Urinary bladder (tissue), 4 donors: ENCODE measurements around the gene SYNPR. TPM values are rescaled to one million over a fixed set of nuclear protein-coding genes. Genes with fewer than 3 reads are reported as not detected.

Experiments
- DNase-seq: peaks from one replicate; pipeline ENCODE4 v3.0.0-alpha.2; 2015; ENCODE audit errors: extremely low spot score
- H3K27ac ChIP-seq: one replicate; pipeline ENCODE4 v1.5.1; 2013; ENCODE audit warnings: low read depth, mild to moderate bottlenecking, moderate library complexity
- H3K36me3 ChIP-seq: one replicate; pipeline ENCODE4 v1.6.1; 2013; ENCODE audit warnings: mild to moderate bottlenecking, moderate library complexity; ENCODE audit not compliant: insufficient read depth
- H3K4me1 ChIP-seq: one replicate; pipeline ENCODE4 v1.6.1; 2013; ENCODE audit warnings: mild to moderate bottlenecking, moderate library complexity; ENCODE audit not compliant: insufficient read depth
- H3K4me3 ChIP-seq: one replicate; pipeline ENCODE4 v1.5.1; 2013; ENCODE audit warnings: low read depth, low read length
- WGBS: extraction: QIAGEN DNeasy Blood & Tissue Kit; methylation state at CpG from one replicate; pipeline ENCODE4 v1.1.7; 2013; 5-methylcytosine and 5-hydroxymethylcytosine counted together
- polyA plus RNA-seq: library from polyadenylated mRNA; stranded (reverse); fragments of 200-250 nt; gene quantifications from one replicate; pipeline ENCODE4 v1.2.3, GENCODE V29; 2013
- total RNA-seq: library from RNA; depleted of rRNA; stranded (reverse); fragments of >200 nt; gene quantifications from one replicate; pipeline ENCODE4 v1.2.3, GENCODE V29; 2014
- donor health status: healthy with polysubstance abuse.
- donor health status: healthy.

The SYNPR gene
- total and polyA plus RNA-seq, 2 donors = 0.95 TPM; not detected in 1

DNA sequence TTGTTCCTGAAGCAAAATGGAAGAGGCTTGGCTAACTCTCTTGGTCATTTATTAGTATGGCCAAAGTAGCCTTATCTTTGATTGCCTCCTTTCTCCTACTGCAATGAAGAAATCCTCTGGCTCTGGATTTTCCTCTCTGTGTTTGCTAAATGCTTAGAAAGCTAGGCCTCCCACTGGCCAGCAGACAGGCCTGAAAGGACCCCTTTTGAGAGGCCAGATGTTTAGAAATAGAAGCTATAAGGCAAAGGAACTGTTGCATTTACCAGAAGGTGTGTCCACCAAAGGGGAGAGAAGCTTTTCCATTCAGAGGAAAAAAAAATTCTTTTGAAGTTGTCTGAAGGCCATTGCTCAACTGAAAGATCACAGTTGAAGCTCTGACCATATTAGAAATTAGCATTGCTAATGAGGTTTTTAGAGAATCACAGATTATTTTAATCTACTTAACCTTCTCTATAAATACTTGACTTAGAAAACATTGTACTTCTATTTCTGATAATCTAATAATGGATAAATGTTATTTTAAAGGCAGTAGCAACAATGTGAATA, 160.8 kb downstream of the SYNPR start:
- DNase-seq = no peak
- Histone ChIP-seq H3K4me1 (no peaks in the 10 kb centered on the region), H3K36me3 (no peaks in the 10 kb centered on the region), H3K27ac (no peak overlapping the region), H3K4me3 (no peak overlapping the region)

DNA sequence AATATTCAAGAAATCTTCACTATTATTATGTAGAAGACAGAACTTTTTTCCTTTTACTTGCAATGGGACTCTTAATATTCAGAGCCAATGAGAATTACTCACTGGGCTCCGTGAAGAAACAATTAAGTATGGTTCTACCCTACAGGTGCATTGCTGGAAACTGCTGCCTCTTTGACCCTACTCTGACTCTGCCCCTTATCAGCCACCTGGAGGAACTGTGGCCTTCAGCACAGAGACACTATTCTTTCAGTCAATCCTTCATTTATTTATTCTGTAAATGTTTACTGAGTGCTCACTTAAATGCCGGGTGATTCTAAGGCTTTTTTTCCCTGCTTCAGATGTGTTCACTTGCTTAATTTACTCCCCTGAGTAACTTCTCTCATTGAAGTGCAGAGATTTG, 163.2 kb downstream of the SYNPR start:
- no peak for DNase-seq
- 46% methylated on average over 2 of the region's 2 CpGs for WGBS
- H3K36me3 ChIP-seq = no peaks in the 10 kb centered on the region
- H3K4me3 ChIP-seq = no peak overlapping the region
- no peaks in the 10 kb centered on the region for H3K4me1 ChIP-seq
- no peak overlapping the region for H3K27ac ChIP-seq

GRCh38 chr3:63442918-63443317, 164.8 kb downstream of the SYNPR start:
- Histone ChIP-seq H3K36me3 (no peaks in the 10 kb centered on the region), H3K4me3 (no peak overlapping the region), H3K27ac (no peak overlapping the region), H3K4me1 (no peaks in the 10 kb centered on the region)
- DNase-seq = no peak
- 4% methylated on average over 3 of the region's 3 CpGs for WGBS

- H3K27ac ChIP-seq = no peak overlapping the region
- no peaks in the 10 kb centered on the region for H3K4me1 ChIP-seq
- WGBS = 78% methylated on average over 3 of the region's 3 CpGs
- DNase-seq = no peak
- no peaks in the 10 kb centered on the region for H3K36me3 ChIP-seq
- H3K4me3 ChIP-seq = no peak overlapping the region
Measured at GRCh38 chr3:63450023-63450422, 171.9 kb downstream of the SYNPR start.

GRCh38 chr3:63450634-63451363, 172.7 kb downstream of the SYNPR start:
- no peaks in the 10 kb centered on the region for H3K4me1 ChIP-seq
- H3K4me3 ChIP-seq = no peak overlapping the region
- WGBS = 76% methylated on average over 5 of the region's 5 CpGs
- DNase-seq = no peak
- no peak overlapping the region for H3K27ac ChIP-seq
- H3K36me3 ChIP-seq = no peaks in the 10 kb centered on the region

DNA sequence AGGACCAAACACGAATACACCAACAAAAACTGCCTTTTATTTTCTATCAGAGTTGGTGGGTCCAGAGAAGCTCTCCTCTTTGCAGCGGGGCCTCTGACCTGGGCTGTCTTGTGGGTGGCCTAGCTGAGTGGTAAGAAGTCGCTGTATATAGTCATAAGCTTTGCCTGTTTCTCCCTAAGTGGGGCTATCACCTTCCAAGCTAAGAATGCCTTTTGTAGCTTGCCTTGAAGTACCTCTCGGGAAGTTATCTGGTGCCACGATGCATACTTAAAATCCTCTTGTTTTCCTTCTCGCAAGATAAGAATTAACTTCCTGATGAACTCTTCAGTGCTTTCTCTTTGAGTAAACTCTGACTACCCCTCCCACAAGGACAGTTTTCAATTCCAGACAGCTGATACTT, 178.8 kb downstream of the SYNPR start:
- Histone ChIP-seq H3K27ac (no peak overlapping the region), H3K4me3 (no peak overlapping the region), H3K4me1 (no peaks in the 10 kb centered on the region), H3K36me3 (no peaks in the 10 kb centered on the region)
- DNase-seq = no peak
- 37% methylated on average over 6 of the region's 6 CpGs for WGBS

DNA sequence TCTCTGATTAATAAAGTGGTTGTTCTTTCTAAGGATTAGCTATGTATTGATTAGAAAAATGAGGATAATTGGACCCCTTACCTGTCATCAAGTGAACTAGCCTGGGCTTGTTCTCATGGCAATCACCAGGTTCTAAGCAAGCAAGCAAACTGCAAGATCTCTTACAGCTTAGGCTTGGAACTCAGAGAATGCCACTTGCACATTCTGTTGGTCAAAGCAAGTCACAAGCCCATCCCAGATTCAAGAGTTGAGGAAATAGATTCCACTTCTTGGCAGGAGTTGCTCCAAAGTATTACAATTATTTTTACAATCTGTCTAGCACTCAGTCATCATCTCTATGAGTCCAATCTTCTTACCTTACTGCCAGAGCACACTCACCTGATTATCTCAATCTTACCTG, 180.3 kb downstream of the SYNPR start:
- Histone ChIP-seq H3K27ac (no peak overlapping the region), H3K4me1 (no peaks in the 10 kb centered on the region), H3K4me3 (no peak overlapping the region), H3K36me3 (no peaks in the 10 kb centered on the region)
- DNase-seq = no peak

DNA sequence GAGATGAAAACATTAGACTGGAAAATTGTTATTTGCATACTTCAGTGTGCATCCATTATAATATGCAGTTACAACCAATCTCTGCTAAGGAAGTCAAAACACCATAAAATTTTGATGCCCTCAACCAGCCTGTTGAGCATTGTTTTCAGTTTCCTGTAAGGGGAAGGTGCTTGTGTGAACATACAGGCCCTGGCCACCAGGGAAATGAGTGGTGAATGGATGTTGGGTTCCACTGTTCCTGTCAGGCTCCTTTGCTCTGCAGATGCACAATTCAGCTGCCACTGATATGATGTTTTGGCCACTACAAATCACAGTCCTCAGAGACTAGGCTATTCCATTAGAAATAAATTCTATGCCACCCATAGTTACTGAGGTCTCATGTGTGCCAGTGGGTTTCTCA, 184.6 kb downstream of the SYNPR start:
- no peak overlapping the region for H3K27ac ChIP-seq
- H3K36me3 ChIP-seq = no peaks in the 10 kb centered on the region
- no peaks in the 10 kb centered on the region for H3K4me1 ChIP-seq
- H3K4me3 ChIP-seq = no peak overlapping the region
- no peak for DNase-seq

DNA sequence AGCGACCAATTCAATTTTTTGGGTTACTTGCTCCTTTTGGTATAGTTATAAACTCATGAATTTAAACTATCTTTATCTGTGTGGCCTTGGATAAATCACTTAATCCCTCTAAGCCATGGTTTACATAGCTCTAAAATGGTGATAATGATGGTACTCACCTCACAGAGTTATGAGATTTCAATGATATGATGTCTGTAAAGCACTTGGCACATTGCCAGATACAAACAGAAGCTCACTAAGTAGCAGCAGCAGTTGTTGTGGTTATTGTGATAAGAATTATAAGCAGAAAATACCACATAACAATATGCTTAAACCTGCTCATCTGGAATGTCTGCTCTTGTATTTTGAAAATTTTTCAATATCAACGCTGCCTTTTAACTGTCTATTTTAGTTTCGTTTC, 189.3 kb downstream of the SYNPR start:
- no peak overlapping the region for H3K27ac ChIP-seq
- 35% methylated on average over 3 of the region's 3 CpGs for WGBS
- DNase-seq = no peak

DNA sequence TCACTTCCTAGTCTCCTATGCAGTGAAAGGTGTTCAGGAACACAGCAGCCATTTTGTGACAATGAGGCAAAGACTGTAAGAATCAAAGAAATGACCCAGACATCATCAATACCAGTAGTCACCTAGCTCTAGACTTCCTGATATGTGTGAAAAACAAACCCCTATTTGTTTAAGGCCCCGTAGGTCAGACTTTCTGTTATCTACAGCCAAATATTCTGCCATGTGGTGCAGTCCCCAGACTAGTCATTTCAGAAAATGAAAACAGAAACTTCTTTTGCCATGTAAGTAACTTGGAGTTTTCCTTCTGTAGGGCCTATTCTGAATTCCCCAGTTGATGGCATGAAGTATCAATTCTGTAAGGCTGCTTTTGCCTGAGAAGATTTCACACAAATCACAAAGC, 192.6 kb downstream of the SYNPR start:
- Histone ChIP-seq H3K4me1 (no peaks in the 10 kb centered on the region), H3K36me3 (no peaks in the 10 kb centered on the region), H3K4me3 (no peak overlapping the region), H3K27ac (no peak overlapping the region)
- 70% methylated on average over 1 of the region's 1 CpG for WGBS
- no peak for DNase-seq

More for the DNA sequence above, 189.3 kb downstream of the SYNPR start:
- Histone ChIP-seq H3K36me3 (no peaks in the 10 kb centered on the region), H3K4me3 (no peak overlapping the region), H3K4me1 (no peaks in the 10 kb centered on the region)

- Histone ChIP-seq H3K36me3 (no peaks in the 10 kb centered on the region), H3K27ac (no peak overlapping the region), H3K4me3 (no peak overlapping the region), H3K4me1 (no peaks in the 10 kb centered on the region)
- 85% methylated on average over 5 of the region's 5 CpGs for WGBS
- DNase-seq = no peak
Measured at GRCh38 chr3:63471781-63472180, 193.7 kb downstream of the SYNPR start.

DNA sequence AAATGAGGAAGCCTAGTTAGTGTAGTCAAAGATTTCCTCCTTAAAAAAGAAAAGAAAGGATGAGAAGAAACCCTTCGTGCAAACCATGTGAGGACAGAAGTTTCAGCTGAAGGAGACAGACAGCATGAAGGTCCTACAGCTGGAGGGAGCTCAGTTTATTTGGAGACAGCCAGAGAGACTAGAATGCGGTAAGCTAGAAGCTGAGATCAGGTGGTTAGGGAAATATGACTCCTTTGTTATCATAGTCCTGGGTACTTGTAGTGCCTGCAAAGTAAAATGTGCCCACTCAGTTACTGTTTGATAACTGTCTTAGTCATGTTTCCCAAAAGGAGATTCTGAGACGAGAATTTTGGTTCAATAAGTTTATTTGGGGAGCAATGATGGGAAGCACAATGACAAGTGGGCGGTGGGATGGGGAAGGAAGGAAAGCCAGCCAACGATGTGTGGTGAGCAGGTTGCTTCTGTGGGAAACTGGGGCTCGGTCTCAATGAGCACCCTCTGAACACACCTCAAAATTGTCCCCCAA, 195.6 kb downstream of the SYNPR start:
- H3K4me3 ChIP-seq = no peak overlapping the region
- WGBS = 72% methylated on average over 6 of the region's 6 CpGs
- no peaks in the 10 kb centered on the region for H3K36me3 ChIP-seq
- no peak overlapping the region for H3K27ac ChIP-seq
- H3K4me1 ChIP-seq = no peaks in the 10 kb centered on the region
- DNase-seq = no peak

DNA sequence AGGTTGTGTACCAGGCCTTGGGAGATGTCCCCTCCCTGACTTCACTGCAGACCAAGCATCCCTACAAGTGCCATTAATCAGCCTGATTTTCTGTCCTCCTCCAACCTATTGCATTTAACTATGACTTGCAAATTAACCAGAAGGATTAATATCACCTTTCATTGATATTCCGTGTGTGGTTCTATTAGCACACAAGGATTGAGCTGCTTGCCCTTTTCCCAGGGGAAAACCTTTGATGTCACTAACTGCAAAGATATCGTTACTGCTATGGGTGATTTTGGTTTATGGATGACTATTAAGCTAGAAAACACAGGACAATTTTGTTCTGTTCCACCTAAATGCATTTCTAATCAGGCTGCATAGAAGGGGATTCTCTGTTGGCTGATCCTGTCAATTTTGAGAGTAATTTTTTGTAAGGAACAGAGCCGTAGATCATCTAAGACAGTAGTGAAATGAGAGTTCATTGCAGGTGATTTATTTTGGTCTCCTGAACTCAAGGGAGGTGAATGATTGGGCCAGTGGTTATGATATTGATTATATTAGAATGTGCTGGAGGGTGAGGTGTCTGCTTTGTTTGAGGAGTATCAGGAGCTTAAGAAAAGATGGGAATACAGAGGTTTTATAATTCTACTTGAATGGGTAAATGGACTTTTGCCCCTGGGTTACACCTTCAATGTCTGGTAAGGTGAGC, 196.9 kb downstream of the SYNPR start:
- 79% methylated on average over 3 of the region's 3 CpGs for WGBS
- no peak for DNase-seq
- Histone ChIP-seq H3K4me3 (no peak overlapping the region), H3K36me3 (no peaks in the 10 kb centered on the region), H3K4me1 (no peaks in the 10 kb centered on the region), H3K27ac (no peak overlapping the region)

DNA sequence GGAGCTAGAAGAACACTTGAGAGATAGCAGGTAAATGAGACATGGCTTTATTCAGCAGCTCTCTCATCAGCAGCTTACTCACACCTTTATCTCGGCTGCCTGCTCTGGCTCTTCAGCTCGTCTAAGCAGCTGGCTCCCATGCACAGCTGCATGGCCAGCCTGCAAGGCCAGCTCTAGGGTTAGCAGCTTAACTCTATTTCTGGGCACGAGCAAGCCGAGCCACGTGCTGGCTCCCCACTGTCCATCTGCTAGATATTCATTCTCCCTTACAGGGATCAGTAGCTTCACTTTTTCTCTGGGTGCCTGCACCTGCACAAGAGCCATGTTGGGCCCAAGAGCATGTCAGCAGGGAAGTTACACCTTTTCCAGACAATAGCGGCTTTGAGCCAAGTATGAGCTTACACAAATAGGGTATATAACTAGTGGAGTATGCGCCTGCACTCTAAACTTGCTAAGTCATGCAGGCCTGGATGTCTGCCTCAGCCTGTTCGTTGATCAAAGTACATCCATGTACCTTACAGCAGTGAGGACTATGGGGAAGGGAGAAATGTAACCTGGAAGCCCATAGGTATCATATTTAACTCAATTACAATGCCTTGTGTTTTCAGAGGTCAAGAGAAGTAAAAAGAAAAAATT, 199.5 kb downstream of the SYNPR start:
- no peak for DNase-seq
- no peak overlapping the region for H3K27ac ChIP-seq
- H3K4me1 ChIP-seq = no peaks in the 10 kb centered on the region
- WGBS = 84% methylated on average over 8 of the region's 8 CpGs
- H3K36me3 ChIP-seq = no peaks in the 10 kb centered on the region
- no peak overlapping the region for H3K4me3 ChIP-seq
